Motor neuron (in vitro differentiated cells): Measurements from ENCODE around the gene CST9L. TPM values are rescaled to one million over a fixed set of nuclear protein-coding genes. Genes with fewer than 3 reads are reported as not detected.
"Not testable (repeated sequence)": the region's sequence is repeated elsewhere in the genome, so short reads cannot be mapped to it uniquely, and the experiment has no call there.

Source experiments
- ATAC-seq, 8 experiments: fragments of 200-7000 bp; cut with Tn5 transposase; replicated peaks in 6 of 8; 2 replicates each; pipeline ENCODE4 v1.8.0; 2021; ENCODE audit warnings: mild to moderate bottlenecking in 8 of 8, moderate library complexity in 8 of 8
- H3K27ac ChIP-seq, 2 donors: fragments of 250-450 bp; sonication (Bioruptor Pico); 2 replicates each; pipeline ENCODE4 v1.9.0; 2021; ENCODE audit warnings: antibody characterized with exemption in 2 of 2, mild to moderate bottlenecking in 2 of 2, moderate library complexity in 1 of 2
- H3K4me1 ChIP-seq, 2 donors: fragments of 250-450 bp; sonication (Bioruptor Pico); replicated peaks in 1 of 2; 2 replicates each; pipeline ENCODE4 v1.6.1; 2021; ENCODE audit warnings: antibody characterized with exemption in 2 of 2, mild to moderate bottlenecking in 2 of 2, moderate library complexity in 1 of 2
- H3K4me3 ChIP-seq, 5 donors: fragments of 250-450 bp; sonication (Bioruptor Pico); 2 replicates each; pipeline ENCODE4 v1.9.0; 2021; ENCODE audit warnings: antibody characterized with exemption in 5 of 5, mild to moderate bottlenecking in 5 of 5, moderate library complexity in 4 of 5
- WGBS, 10 experiments: fragments of 450-650 bp; shearing (Covaris generic); methylation state at CpG; one replicate each; pipeline ENCODE4 v1.0.0; 2022; 5-methylcytosine and 5-hydroxymethylcytosine counted together
- in situ Hi-C, 9 experiments: fragments of 400-800 bp; cut with MboI; loops; one replicate each; pipeline ENCODE4 v1.15.0; 2021; ENCODE audit warnings: low sequenced_read_pairs in 9 of 9, low pct_unique_long_range_greater_than_20kb in 2 of 9; ENCODE audit not compliant: unreplicated experiment in 9 of 9
- total RNA-seq, 8 experiments: library from RNA; unstranded; fragments of 300-600 nt; gene quantifications; 2 replicates each; pipeline versions ENCODE4 v1.2.3 to v1.2.4, GENCODE V29; 2022

The CST9L gene
- total RNA-seq, 8 experiments from 2014 or later, result not detected

- Histone ChIP-seq H3K4me1 (no peaks in the 10 kb centered on the region), H3K4me3 (no peak overlapping the region), H3K27ac (no peak overlapping the region)
- 25 to 100% (median 77%) methylated on average over 1 to 4 of the region's 5 CpGs; no CpG with 5 or more reads in 2 of the 10 experiments for WGBS, 10 experiments
- peak in 1 of 8 experiments; percentile 30 for ATAC-seq
- in situ Hi-C loops, result no loop called here
Observed at GRCh38 chr20:23584434-23585199, 16.3 kb upstream of the CST9L start.

- Histone ChIP-seq H3K4me3 (no peak overlapping the region), H3K4me1 (no peaks in the 10 kb centered on the region), H3K27ac (no peak overlapping the region)
- in situ Hi-C loops, result no loop called here
- no peak for ATAC-seq
Observed at GRCh38 chr20:23583526-23583925, 15.2 kb upstream of the CST9L start.

- no peak for ATAC-seq
- Histone ChIP-seq H3K4me1 (no peaks in the 10 kb centered on the region), H3K27ac (no peak overlapping the region), H3K4me3 (no peak overlapping the region)
- in situ Hi-C loops, result no loop called here
- WGBS, 10 experiments, result no CpG with 5 or more reads among the region's 1 CpG
Observed at GRCh38 chr20:23582293-23582692, 14.0 kb upstream of the CST9L start.

GRCh38 chr20:23581833-23582232, 13.5 kb upstream of the CST9L start:
- H3K4me3 ChIP-seq, H3K4me1 ChIP-seq, H3K27ac ChIP-seq, ATAC-seq, in situ Hi-C loops: not testable (repeated sequence)
- WGBS, 10 experiments, result 83 to 100% (median 93%) methylated on average over 1 to 2 of the region's 9 CpGs; no CpG with 5 or more reads in 6 of the 10 experiments

GRCh38 chr20:23574977-23575376, 6.7 kb upstream of the CST9L start:
- no peak overlapping the region for H3K27ac ChIP-seq
- no peak for ATAC-seq
- no peak overlapping the region for H3K4me3 ChIP-seq
- in situ Hi-C loops, result no loop called here
- no peaks in the 10 kb centered on the region for H3K4me1 ChIP-seq

- H3K27ac ChIP-seq, result no peak overlapping the region
- 20 to 83% (median 60%) methylated on average over 1 to 2 of the region's 2 CpGs; no CpG with 5 or more reads in 3 of the 10 experiments for WGBS, 10 experiments
- in situ Hi-C loops, result no loop called here
Observed at GRCh38 chr20:23570178-23570760, 2.0 kb upstream of the CST9L start.

GRCh38 chr20:23569570-23569969, 1.3 kb upstream of the CST9L start:
- WGBS, 10 experiments, result 0 to 100% (median 50%) methylated on average over 1 of the region's 1 CpG; no CpG with 5 or more reads in 7 of the 10 experiments
- H3K4me1 ChIP-seq, result no peaks in the 10 kb centered on the region
- no peak for ATAC-seq
- H3K27ac ChIP-seq, result no peak overlapping the region
- no peak overlapping the region for H3K4me3 ChIP-seq
- in situ Hi-C loops, result no loop called here

More at GRCh38 chr20:23570178-23570760, 2.0 kb upstream of the CST9L start:
- Histone ChIP-seq H3K4me1 (no peaks in the 10 kb centered on the region), H3K4me3 (no peak overlapping the region)
- no peak for ATAC-seq

GRCh38 chr20:23568971-23569330, 667 bp upstream of the CST9L start:
- in situ Hi-C loops, result no loop called here
- 0 to 100% (median 60%) methylated on average over 1 of the region's 1 CpG; no CpG with 5 or more reads in 5 of the 10 experiments for whole genome bisulfite sequencing, 10 experiments
- Histone ChIP-seq H3K4me3 (no peak overlapping the region), H3K27ac (no peak overlapping the region), H3K4me1 (no peaks in the 10 kb centered on the region)
- ATAC-seq, result peak in 1 of 8 experiments; percentile 57

GRCh38 chr20:23566199-23566932, 1.9 kb downstream of the CST9L start:
- Histone ChIP-seq H3K4me3 (no peak overlapping the region), H3K27ac (no peak overlapping the region), H3K4me1 (no peaks in the 10 kb centered on the region)
- in situ Hi-C loops, result no loop called here
- 11 to 100% (median 73%) methylated on average over 1 to 6 of the region's 7 CpGs; no CpG with 5 or more reads in 3 of the 10 experiments for WGBS, 10 experiments
- no peak for ATAC-seq

- 100% methylated on average over 1 to 2 of the region's 2 CpGs; no CpG with 5 or more reads in 7 of the 10 experiments for WGBS, 10 experiments
Observed at GRCh38 chr20:23565503-23566045, 2.7 kb downstream of the CST9L start.

GRCh38 chr20:23564927-23565326, 3.4 kb downstream of the CST9L start:
- ATAC-seq, result no peak
- 33 to 100% (median 63%) methylated on average over 1 of the region's 3 CpGs; no CpG with 5 or more reads in 6 of the 10 experiments for WGBS, 10 experiments
- H3K4me1 ChIP-seq, result no peaks in the 10 kb centered on the region
- in situ Hi-C loops, result no loop called here
- H3K4me3 ChIP-seq, result no peak overlapping the region
- H3K27ac ChIP-seq, result no peak overlapping the region

More at GRCh38 chr20:23565503-23566045, 2.7 kb downstream of the CST9L start:
- Histone ChIP-seq H3K4me3 (no peak overlapping the region), H3K27ac (no peak overlapping the region), H3K4me1 (no peaks in the 10 kb centered on the region)
- no peak for ATAC-seq
- in situ Hi-C loops, result no loop called here

- no peak overlapping the region for H3K4me3 ChIP-seq
- no peak overlapping the region for H3K27ac ChIP-seq
- no peak for ATAC-seq
- no peaks in the 10 kb centered on the region for H3K4me1 ChIP-seq
- WGBS, 10 experiments, result 38% methylated on average over 1 of the region's 1 CpG; no CpG with 5 or more reads in 9 of the 10 experiments
- in situ Hi-C loops, result no loop called here
Observed at GRCh38 chr20:23562721-23563342, 5.5 kb downstream of the CST9L start.

GRCh38 chr20:23554401-23554800, 13.9 kb downstream of the CST9L start:
- Histone ChIP-seq H3K27ac (no peak overlapping the region), H3K4me1 (no peaks in the 10 kb centered on the region), H3K4me3 (no peak overlapping the region)
- WGBS, 10 experiments, result 0 to 75% (median 0%) methylated on average over 1 of the region's 1 CpG; no CpG with 5 or more reads in 6 of the 10 experiments
- in situ Hi-C loops, result no loop called here
- ATAC-seq, result peak in 2 of 8 experiments; percentile 79 to 83
